ENCODE data around the gene LRRC19. TPM values are rescaled to one million over a fixed set of nuclear protein-coding genes. Genes with fewer than 3 reads are reported as not detected.

The LRRC19 gene
- total and polyA plus RNA-seq, 2 donors (not counting 1 experiment from before 2014, with no cell fraction given), result not detected

- ATAC-seq (ENCODE audit: low read depth), result peak; percentile 96
- no peak for TF ChIP-seq CTCF (IDR thresholded peaks at IDR 0.05)
- TF ChIP-seq EZH2 (IDR thresholded peaks at IDR 0.05; ENCODE audit: borderline replicate concordance, insufficient read depth, low read depth, low read length, poor library complexity, severe bottlenecking), result no peak
- POLR2A ChIA-PET, result interaction anchor here (1.2 to 1.3 kb wide), 2 partner anchors 9 to 54 kb away, joined by 8 to 24 read pairs; partner anchors contain the start of genes CAAP1 and IFT74
Observed at GRCh38 chr9:26946753-26947727, 58.4 kb downstream of the LRRC19 start, which contains the start of gene PLAA. Gene PLAA, minus strand, starts transcription at chr9:26947242. Its CDS starts 197 bp downstream, at chr9:26947045.

More at GRCh38 chr9:26946753-26947727, 58.4 kb downstream of the LRRC19 start, which contains the start of gene PLAA:
- Histone ChIP-seq H3K36me3 (replicated peaks in 1 of 2; ENCODE audit: control extremely low read depth in 1 of 2, control insufficient read depth in 1 of 2, extremely low read depth in 1 of 2, insufficient read depth in 2 of 2, low read length in 1 of 2) (peaks cover 2% of the 10 kb centered on the region in 2 experiments), H3K4me3 (ENCODE audit: control extremely low read depth in 1 of 5, extremely low read depth in 1 of 5, insufficient read depth in 1 of 5, low read depth in 2 of 5, low read length in 4 of 5) (peak within 1 kb of the TSS; percentile 80 to 98 (median 89)), H3K9ac (ENCODE audit: low read length) (peak within 1 kb of the TSS; percentile 95), H3K4me2 (replicated peaks; ENCODE audit: low read depth, low read length, poor library complexity, severe bottlenecking) (peak within 1 kb of the TSS; percentile 87), H3K9me3 (ENCODE audit: control extremely low read depth in 1 of 3, control insufficient read depth in 2 of 3, insufficient read depth in 1 of 3, low read length in 2 of 3) (no peaks in the 10 kb centered on the region), H3K27me3 (replicated peaks in 1 of 4; ENCODE audit: control extremely low read depth in 1 of 4, control insufficient read depth in 3 of 4, insufficient read depth in 4 of 4, low read length in 3 of 4) (no peaks in the 10 kb centered on the region), H4K20me1 (ENCODE audit: control insufficient read depth, insufficient read depth, low read length, poor library complexity, severe bottlenecking) (peaks cover 5% of the 10 kb centered on the region), H2AFZ (ENCODE audit: insufficient read depth, low read depth, low read length, poor library complexity, severe bottlenecking) (peak within 1 kb of the TSS; percentile 97), H3K4me1 (ENCODE audit: control insufficient read depth in 2 of 2, insufficient read depth in 2 of 2, low read length in 2 of 2) (peaks cover 20% of the 10 kb centered on the region in 2 donors), H3K27ac (ENCODE audit: low read length in 2 of 2) (peak within 1 kb of the TSS; percentile 95 to 96), H3K79me2 (ENCODE audit: control insufficient read depth, insufficient read depth, low read length) (peaks cover 61% of the 10 kb centered on the region)
- CTCF ChIA-PET, result interaction anchor here (1.1 to 2.3 kb wide), 2 partner anchors 55 to 59 kb away, joined by 3 to 11 read pairs; partner anchors contain the start of gene CAAP1
- peaks cover 46% of the 10 kb centered on the region for H3K4me1 Mint-ChIP-seq
- no peaks in the 10 kb centered on the region for H3K9me3 Mint-ChIP-seq (ENCODE audit: insufficient read depth)
- H3K27me3 Mint-ChIP-seq, result peaks cover 7% of the 10 kb centered on the region
- peak within 1 kb of the TSS; percentile 96 for H3K27ac Mint-ChIP-seq
- under 1% methylated on average over 72 of the region's 76 CpGs for WGBS (ENCODE audit: insufficient coverage)
- peak; percentile 93 for DNase-seq
- H3K4me3 Mint-ChIP-seq, result peak within 1 kb of the TSS; percentile 94
- intact Hi-C loops (cut with micrococcal nuclease), result loop anchor here (1.0 kb wide), 3 partner anchors 9 to 626 kb away; partner anchors contain the start of genes C9orf72, CAAP1 and IFT74
